Vagina (tissue), 2 donors: Measurements from ENCODE around the gene RPS6KC1.

Experiments
- POLR2A ChIP-seq, 2 donors: fragments of 450-650 bp; IDR thresholded peaks; one replicate each; pipeline ENCODE4 v1.6.1; 2017; ENCODE audit warnings: antibody characterized with exemption in 2 of 2, mild to moderate bottlenecking in 2 of 2, moderate library complexity in 2 of 2
- POLR2AphosphoS5 ChIP-seq, 2 donors: sonication (generic); formaldehyde crosslinking; IDR thresholded peaks; one replicate each; pipeline ENCODE4 v1.9.0; 2017; ENCODE audit warnings: antibody characterized with exemption in 2 of 2, mild to moderate bottlenecking in 2 of 2, low read depth in 1 of 2; ENCODE audit not compliant: insufficient read depth in 1 of 2
- TF ChIP-seq, protein P1 (sequence below), 3 experiments: fragments of 450-650 bp in 2 of 3; fragments of 200-600 bp in 1 of 3; sonication (generic) in 1 of 3; IDR thresholded peaks; one replicate each; pipeline ENCODE4 v1.5.1; 2017 to 2019; ENCODE audit warnings: antibody characterized with exemption in 3 of 3, mild to moderate bottlenecking in 2 of 3, moderate library complexity in 2 of 3

DNA sequence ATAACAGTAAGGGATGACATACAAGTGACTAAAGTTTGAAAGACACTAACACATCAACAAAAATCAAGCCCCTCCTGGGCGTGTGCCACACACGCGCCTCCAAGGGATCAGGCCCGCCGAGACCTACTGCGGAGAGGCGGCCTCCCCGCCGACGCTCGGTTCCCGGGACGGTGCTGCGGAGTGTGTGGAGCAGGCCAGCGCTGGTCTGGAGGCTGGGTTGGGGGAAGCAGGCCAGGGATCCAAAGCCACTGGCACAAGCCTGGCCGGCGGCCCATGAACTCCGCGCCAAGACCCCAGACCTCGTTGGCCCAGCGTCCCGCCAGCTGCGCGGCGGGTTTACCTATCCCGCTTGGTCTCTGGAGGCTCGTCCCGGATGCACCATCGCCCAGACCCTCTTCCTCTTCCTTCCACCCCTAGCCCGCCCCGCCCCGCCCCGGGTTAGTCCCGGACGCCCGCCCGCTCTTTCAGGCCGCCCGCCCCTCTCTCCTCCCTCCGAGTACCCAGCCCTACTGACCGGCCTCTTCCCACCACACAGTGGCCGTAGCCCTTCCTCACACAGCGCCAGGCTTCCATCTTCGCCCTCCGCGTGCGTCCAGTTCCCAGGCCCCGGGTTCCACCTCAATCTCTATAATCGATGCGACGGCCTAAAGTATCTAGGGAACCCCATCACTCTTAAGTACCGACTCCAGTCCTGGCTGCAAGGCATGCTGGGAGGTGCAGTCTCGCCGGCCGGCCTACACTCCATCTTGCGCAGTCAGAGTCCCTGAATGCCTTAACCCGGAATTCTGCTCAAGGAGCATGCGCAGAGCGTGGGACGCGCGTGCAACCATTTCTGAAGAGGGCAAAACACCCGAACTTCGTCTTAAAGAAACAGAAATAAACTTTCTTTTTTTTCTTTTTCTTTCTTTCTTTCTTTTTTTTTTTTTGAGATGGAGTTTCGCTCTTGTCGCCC lies 35.7 kb upstream of the RPS6KC1 start, which contains the start of gene ANGEL2:
- TF ChIP-seq, protein P1, sequence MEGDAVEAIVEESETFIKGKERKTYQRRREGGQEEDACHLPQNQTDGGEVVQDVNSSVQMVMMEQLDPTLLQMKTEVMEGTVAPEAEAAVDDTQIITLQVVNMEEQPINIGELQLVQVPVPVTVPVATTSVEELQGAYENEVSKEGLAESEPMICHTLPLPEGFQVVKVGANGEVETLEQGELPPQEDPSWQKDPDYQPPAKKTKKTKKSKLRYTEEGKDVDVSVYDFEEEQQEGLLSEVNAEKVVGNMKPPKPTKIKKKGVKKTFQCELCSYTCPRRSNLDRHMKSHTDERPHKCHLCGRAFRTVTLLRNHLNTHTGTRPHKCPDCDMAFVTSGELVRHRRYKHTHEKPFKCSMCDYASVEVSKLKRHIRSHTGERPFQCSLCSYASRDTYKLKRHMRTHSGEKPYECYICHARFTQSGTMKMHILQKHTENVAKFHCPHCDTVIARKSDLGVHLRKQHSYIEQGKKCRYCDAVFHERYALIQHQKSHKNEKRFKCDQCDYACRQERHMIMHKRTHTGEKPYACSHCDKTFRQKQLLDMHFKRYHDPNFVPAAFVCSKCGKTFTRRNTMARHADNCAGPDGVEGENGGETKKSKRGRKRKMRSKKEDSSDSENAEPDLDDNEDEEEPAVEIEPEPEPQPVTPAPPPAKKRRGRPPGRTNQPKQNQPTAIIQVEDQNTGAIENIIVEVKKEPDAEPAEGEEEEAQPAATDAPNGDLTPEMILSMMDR (IDR thresholded peaks at IDR 0.05), result no peak
- peak in 1 of 2 donors; percentile 13 for TF ChIP-seq POLR2A (IDR thresholded peaks at IDR 0.05)
- TF ChIP-seq POLR2AphosphoS5 (IDR thresholded peaks at IDR 0.05; ENCODE audit: insufficient read depth in 1 of 2, low read depth in 1 of 2), result peak; percentile 86 to 98
